ENCODE measurements around the gene ZNF24.

ZNF24 gene

GRCh38 chr18:35352778-35353177 lies 8.6 kb upstream of the ZNF24 start:
- no peak for FAIRE-seq

- no peak for FAIRE-seq
Measured at GRCh38 chr18:35352283-35352682, 8.1 kb upstream of the ZNF24 start.

GRCh38 chr18:35348001-35348400 lies 3.8 kb upstream of the ZNF24 start:
- FAIRE-seq: no peak

GRCh38 chr18:35345950-35346349 lies 1.7 kb upstream of the ZNF24 start:
- FAIRE-seq: no peak

GRCh38 chr18:35345460-35345921 lies 1.3 kb upstream of the ZNF24 start:
- FAIRE-seq: no peak

GRCh38 chr18:35344736-35345459 lies 678 bp upstream of the ZNF24 start:
- no peak for FAIRE-seq

- FAIRE-seq: no peak
Measured at GRCh38 chr18:35343488-35343935, 708 bp downstream of the ZNF24 start.

GRCh38 chr18:35337286-35337685 lies 6.9 kb downstream of the ZNF24 start:
- no peak for FAIRE-seq

- no peak for FAIRE-seq
Measured at GRCh38 chr18:35335866-35336265, 8.4 kb downstream of the ZNF24 start.

GRCh38 chr18:35334821-35335220 lies 9.4 kb downstream of the ZNF24 start:
- FAIRE-seq: no peak

- no peak for FAIRE-seq
Measured at GRCh38 chr18:35334212-35334611, 10.0 kb downstream of the ZNF24 start.

- FAIRE-seq: no peak
Measured at GRCh38 chr18:35331367-35332087, 12.7 kb downstream of the ZNF24 start.

- FAIRE-seq: no peak
Measured at GRCh38 chr18:35328868-35329267, 15.4 kb downstream of the ZNF24 start.

GRCh38 chr18:35326695-35327387 lies 17.4 kb downstream of the ZNF24 start:
- FAIRE-seq: no peak

- FAIRE-seq: no peak
Measured at GRCh38 chr18:35324926-35325655, 19.1 kb downstream of the ZNF24 start.

- no peak for FAIRE-seq
Measured at GRCh38 chr18:35322486-35323458, 21.4 kb downstream of the ZNF24 start.

GRCh38 chr18:35311496-35311895 lies 32.7 kb downstream of the ZNF24 start:
- no peak for FAIRE-seq

GRCh38 chr18:35306588-35307250 lies 37.5 kb downstream of the ZNF24 start:
- no peak for FAIRE-seq

GRCh38 chr18:35303610-35304009 lies 40.6 kb downstream of the ZNF24 start:
- no peak for FAIRE-seq

- no peak for FAIRE-seq
Measured at GRCh38 chr18:35296060-35296459, 48.2 kb downstream of the ZNF24 start.

GRCh38 chr18:35291166-35291565 lies 53.1 kb downstream of the ZNF24 start:
- FAIRE-seq: no peak
